Activated effector memory CD4-positive, alpha-beta T cell treated with Interleukin-2 at 50 U/mL for 16 hours (primary cell): ENCODE measurements around the gene SYCP2.

Experiments
- DNase-seq: peaks from one replicate; pipeline ENCODE4 v3.0.0-alpha.2; 2020

Gene SYCP2

DNA sequence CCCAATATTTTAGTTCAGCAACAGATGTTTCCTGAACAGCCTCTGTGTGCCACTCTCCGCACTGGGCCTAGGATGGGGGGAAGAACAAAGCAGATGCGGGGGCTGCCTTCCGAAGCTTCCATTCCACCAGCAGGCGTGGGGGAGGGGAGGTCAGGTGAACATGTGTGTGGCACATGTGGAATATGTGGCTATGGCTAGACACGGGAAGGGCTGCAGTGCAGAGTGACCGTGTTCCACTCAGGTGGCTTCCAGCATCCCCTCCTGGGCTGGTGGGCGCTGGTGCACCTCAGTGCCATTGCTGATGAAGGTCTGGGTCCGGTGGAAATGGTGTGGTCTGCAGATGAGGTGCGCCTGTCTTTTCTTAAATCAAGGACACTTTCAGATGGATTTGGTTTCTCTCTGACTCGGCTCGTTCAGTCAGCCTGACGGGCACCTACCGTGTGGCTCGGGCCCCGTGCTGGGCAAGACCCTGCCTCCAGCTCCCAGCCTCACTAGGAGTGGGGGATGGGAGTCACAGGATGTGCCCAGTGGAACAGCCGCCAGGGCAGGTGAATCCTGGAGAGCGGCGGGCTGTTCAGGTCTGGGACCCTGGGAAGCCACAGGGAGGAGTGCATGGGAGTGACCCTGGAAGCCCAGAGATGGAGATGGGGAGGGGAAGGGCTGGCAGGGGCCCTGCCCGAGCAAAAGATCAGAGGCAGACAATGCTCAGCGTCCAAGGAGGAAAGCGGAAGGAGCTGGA lies 111.0 kb downstream of the SYCP2 start:
- DNase-seq = no peak

DNA sequence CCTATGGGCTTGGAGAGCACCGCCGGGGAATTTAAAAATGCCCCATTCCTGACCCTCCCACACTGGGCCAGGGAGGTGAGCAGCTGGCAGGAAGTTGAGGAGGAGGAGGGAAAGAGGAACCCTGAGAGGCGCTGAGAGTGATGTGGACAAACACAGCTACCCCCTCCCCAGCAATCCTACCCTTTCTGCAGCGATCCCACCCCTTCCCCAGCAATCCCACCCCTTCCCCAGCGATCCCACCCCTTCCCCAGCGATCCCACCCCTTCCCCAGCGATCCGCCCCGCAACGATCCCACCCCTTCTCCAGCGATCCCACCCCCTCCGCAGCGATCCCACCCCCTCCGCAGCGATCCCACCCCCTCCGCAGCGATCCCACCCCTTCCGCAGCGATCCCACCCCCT lies 111.6 kb downstream of the SYCP2 start:
- DNase-seq = no peak

DNA sequence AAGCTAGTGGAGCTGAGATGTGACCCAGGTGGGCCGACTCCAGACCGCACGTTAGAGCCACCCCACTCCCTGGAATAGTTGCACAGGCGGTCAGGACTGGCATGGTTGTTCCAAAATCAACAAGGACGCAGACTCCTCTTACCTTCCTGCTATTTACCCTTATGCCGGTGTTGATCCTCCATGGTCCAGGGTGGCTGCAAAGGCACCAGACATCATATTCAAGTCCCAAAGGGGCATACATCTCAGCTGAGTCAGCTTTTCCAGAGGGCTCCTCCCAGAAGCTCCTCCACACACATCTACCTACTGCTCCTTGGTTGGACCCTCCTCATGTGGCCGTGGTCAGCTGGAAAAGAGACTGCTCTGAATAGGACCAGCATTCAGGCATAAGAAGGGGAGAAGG lies 112.2 kb downstream of the SYCP2 start:
- no peak for DNase-seq

DNA sequence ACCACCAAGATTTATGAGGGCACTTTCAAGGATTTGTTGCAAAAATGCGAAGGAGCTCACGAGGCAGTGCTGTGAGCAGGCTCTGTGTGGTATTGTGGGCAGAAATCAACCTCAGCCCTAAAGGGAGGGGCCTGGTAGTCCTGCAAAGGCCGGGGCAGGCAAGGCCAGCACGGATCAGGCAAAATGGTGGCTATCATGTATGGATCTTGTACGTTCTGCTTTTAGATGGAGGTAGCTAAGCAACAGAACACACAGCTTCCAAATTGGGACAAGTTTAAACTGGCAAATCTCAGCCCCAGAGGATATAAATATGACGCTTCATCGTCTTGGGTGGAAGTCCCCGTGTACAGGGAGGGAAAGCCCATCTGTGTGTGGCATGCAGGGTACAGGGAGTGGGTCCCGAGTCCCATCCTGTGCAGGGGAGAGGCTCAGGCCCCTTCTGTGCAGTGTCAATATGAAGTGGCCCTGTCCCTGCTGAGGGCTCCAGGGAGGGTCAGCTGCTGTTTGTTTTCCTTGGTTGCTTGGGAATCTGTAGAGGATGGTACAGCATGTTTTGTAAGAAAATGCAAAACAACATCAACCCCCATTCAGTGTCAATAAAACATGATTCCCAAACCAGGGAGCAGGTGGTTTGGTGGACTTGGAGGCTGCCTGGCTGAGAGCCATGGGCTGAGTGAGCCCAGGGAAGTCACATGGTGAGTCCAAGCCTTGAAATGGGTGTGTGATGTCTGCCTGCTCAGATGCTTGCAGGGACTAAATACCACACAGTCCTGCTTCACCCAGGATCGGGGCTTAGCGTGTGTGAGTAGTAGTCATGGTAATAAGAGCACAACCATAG lies 113.0 kb downstream of the SYCP2 start:
- no peak for DNase-seq

DNA sequence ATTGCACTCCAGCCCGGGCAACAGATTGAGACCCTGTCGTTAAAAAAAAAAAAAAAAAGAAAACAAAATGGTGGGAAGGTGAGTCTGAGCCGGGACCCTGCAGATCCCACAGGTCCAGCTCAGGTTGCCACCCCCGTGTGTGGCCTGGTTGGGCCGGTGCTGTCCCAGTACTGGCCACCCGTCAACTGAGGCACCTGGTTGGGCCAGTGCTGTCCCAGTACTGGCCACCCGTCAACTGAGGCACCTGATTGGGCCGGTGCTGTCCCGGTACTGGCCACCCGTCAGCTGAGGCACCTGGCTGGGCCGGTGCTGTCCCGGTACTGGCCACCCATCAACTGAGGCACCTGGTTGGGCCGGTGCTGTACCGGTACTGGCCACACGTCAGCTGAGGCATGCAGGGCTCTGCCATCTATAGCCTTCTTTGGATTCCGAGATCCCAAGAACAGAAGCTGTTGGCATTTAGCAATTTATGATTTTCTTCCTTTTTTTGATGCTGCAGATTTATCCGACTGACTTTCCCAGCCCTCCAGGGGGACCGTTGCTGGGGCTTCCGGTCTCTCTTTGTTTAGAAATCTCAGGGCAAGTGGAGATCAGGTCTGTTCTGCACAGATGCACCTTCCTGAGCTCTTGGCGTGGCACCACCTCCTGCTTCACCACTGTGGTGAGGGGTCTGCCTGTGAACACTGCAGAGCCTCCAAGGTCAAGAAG lies 113.8 kb downstream of the SYCP2 start:
- no peak for DNase-seq

DNA sequence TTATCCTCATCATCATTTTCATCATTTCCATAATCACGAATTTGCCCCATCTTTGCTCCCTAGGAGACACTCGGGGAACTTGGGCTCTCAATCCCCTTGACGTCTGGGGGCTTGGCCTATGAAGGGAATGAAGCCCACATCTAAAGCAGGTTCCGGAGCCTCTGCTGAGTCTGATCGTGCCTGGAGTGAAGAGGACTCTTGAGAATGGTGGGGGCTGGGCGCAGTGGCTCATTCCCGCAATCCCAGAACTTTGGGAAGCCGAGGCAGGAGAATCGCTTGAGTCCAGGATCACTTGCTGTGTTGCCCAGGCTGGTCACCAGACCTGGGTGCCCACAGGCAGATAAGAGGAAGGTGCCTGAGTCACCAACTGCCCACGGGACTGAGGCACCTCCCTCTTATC lies 114.5 kb downstream of the SYCP2 start:
- no peak for DNase-seq

DNA sequence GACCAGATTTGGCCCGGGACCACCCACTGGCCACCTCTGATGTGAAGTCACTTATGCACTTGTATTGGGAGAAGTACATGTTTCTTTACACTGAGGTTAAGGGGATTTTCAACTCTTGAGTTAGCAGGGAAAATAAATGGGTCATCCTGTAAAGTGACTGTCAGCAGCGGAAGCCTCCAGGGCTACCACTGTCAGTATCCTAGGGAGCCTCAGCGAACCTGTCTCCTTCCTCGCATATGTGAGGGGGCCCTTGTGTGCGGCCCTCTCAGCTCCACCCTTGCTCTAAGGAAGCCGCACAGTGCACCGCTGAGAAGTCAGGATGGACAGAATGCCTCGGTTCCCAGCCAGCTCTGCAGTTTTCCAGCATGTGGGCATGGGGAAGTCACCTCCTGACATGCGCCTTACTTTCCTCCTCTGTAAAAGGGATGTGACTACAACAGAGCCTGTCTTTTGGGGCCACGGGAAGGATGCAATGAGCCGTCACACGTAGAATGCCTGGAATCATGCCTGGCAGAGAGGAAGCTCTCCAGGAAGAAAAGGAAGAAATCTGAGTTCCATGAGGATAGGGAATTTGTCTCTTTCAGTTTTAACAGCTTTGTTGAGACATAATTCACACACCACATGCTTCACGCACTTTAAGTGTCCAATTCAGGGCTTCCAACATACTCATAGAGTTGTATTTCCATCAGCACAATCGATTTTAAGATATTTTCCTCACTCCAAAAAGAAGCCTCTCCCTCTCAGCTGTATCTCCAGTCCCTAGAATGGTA lies 115.4 kb downstream of the SYCP2 start:
- DNase-seq = no peak

DNA sequence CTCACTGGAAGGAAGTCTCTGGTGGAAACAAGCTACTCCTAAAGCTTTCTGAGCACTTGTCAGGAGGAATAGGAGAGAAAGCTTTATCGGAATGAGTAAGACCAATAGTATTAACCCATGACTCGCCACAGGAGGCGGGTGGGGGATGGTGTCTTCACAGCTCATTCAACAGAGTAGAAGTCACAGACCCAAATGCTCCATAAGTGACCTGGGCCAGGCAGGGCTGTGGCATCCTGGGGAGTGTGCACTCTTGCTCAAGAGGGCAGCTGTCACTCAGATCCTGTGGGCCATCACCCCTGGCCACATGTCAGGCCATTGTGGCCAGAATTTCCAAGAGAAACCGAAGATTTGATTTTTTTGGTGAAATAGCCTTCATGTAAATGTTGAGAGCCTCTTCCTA lies 116.0 kb downstream of the SYCP2 start:
- DNase-seq = no peak

DNA sequence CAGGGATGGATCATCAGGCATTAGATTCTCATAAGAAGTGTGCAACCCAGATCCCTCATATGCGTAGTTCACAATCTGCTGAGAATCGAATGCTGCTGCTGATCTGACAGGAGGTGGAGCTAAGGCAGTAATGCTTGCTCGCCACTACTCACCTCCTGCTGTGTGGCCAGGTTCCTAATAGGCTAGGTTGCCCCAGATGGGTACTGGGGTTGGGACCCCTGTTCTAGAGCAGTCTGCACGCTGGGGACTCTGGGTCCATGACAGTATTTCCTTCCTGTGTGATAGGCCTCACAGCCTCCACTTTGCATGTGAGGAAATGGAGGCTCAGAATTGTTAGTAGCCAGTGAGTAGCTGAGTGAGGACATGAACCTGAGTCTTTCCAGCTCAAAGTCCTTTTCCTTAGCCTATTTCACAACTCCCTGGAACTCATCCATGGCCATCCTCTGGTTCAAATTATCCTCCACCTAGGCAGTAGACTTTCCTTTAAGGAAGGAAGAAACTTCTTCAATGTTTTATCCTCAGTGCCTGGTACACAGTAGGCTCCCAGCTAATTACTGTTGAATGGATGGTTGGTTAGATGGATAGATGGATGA lies 117.2 kb downstream of the SYCP2 start:
- no peak for DNase-seq

DNA sequence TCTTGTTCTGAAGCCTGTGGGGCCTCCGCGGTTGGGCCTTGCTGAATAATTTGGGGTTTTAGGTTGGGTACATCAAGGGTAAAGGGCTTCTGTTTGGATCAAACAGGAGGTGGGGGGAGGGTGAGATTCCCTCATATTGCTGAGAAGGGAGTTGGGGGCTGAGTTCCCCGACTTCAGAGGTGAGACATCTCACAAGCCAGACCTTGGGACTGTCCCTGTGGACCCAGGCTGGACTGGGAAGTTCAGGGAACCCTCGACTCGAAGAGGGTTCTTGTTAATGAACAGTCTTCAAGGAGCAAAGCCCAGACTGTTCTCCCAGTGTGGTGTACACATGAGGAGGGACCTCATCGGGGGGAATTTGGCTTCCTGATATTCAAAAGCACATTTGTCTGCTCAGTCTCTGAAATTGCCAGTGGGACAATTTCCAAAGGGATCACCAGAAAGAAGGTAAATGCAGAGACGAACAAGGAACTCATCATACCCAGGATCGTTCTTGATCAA lies 118.5 kb downstream of the SYCP2 start:
- no peak for DNase-seq

DNA sequence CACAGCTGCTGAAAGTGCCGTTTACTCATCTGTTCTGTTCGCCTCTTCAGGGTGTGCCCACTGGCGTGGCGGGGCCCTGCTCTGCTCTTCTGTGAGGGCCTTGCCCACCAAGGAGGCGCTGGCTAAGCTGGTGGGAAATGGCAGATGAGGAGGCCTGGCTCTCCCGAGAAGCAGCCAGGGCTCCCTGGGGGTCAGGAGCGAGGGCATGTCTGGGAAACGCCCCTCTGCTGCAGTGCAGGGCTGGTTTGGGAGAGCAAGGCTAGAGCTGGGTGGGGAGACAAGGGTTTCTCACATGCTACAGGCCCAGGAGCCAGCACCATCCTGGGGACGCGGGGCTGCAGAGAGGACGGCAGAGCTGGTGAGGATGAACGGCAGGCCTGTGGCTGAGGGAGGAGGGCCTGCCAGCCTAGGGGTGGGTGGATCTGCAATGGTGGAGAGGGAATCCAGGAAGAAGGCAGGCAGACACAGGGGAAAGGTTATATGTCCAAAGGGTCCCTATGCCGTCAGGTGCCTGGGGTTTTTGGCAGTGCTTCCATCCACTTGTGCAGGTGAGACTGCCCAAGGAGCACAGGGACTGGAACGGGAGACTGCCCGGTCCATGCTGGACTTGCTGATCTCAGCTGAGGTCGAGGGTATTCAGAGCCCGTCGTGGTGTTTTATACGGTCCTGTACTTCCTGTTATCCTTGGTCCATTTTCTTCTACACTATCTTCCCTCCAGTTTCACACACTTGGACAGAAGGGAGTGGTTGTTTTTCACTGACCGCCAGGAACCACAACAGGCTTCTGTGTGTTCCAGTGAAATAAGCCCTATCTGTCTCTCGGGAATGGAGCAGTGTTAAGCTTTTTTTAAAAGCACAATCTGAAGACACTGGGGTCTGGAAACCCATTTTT lies 119.2 kb downstream of the SYCP2 start:
- DNase-seq = no peak
